CD4-positive, alpha-beta T cell treated with Interleukin-17A for 4 hours (primary cell): Measurements from ENCODE around the gene GCHFR.

Source experiments
- DNase-seq: peaks from one replicate; pipeline ENCODE4 v3.0.0-alpha.2; 2020; ENCODE audit warnings: mixed read lengths

GCHFR gene

DNA sequence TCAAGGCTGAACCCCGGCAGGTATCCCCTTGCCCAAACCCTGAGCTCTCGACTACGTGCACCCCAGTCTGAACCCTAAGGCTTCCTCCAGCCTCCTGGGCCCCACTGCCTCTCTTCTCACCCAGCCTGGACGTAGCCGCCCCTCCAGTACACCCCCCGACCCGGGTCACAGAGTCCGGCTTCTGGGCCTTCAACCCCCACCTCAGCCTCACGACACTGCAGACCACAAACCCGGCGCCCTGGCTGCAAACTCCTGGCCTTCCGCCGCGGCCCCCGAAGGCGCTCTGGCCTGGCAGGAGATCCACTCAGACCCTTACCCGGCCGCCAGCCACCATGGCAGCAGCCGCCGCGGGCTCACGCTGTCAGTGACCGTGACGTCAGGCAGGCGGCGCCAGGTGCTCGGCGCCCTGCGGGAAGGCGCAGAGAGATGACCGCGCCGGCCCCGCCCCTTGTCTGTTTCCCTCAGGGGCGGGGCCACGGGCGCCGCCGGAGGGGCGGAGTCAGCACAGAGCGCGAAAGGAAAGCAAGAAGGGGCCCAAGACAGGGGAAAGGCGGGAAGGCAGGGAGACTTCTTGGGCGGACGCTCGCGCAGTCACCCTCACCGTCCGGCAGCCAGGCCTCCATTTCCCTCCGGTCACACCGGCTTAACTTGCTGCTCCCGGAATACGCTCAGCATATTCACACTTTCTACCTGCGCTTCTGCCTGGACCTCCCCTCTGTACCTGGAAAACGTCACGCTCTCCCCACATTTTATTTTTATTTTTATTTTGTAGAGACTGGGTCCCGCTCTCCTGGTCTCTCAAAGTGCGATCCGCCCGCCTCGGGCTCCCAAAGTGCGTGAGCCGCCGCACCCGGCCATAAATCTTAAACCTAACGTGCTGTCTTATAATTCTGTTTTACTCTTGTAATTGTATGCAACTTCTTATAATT lies 8.7 kb upstream of the GCHFR start, which contains the start of gene RMDN3:
Gene RMDN3, minus strand, starts transcription at position 372 of the 929 bp plus-strand sequence. CDS start 471 bp downstream, outside the sequence.
- peak; percentile 95 for DNase-seq

DNA sequence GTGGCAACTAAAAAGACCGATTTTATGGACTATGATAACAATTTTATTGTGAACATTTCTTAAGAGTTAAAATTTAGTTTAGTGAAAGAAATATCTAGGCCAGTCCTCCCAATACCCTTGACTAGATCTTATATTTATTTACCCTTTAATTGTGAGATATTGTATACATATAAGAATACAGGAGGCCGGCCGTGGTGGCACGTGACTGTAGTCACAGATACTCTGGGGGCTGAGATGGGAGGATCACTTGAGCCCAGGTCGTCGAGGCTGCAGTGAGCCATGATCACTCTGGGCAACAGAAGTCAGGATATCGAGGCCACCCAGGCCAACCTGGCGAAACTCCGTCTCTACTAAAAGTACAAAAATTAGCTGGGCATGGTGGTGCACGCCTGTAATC lies 8.1 kb upstream of the GCHFR start:
- DNase-seq: no peak

DNA sequence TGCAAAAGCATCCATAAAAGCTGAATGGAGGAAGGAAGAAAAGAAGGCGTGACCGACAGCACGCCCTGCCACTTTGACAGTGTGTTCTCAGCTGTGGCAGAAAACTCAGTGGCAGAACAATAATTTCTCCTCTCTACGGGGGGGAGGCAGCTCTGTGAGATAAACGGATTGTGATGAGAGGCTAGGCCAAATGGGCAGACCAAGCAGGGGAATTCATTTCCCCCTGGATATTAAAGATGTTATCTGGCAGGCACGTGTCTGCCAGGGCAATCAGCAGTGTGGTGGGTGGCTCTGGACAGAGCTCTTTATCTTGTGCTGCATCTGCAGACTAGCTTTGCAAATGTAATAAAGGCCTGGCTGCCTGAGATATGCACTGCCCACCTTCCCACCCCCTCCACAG lies 6.9 kb upstream of the GCHFR start:
- no peak for DNase-seq

DNA sequence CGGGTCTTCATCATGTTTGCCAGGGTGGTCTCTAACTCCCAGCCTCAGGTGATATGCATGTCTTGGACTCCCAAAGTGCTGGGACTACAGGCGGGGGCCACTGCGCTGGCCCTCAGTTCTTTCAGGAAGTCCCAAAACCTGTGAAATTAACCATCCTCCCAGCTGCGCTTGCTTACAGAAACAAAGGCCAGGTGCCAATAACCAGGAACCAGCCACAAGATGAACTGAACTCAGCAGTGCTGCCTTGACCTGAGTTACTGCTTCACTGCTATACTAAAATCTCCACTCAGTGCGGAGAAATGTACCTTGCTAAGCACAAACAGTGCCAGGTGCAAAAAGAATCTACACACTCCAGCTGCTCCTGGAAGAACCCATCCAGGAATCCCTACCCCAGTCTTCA lies 3.9 kb upstream of the GCHFR start:
- DNase-seq: no peak

DNA sequence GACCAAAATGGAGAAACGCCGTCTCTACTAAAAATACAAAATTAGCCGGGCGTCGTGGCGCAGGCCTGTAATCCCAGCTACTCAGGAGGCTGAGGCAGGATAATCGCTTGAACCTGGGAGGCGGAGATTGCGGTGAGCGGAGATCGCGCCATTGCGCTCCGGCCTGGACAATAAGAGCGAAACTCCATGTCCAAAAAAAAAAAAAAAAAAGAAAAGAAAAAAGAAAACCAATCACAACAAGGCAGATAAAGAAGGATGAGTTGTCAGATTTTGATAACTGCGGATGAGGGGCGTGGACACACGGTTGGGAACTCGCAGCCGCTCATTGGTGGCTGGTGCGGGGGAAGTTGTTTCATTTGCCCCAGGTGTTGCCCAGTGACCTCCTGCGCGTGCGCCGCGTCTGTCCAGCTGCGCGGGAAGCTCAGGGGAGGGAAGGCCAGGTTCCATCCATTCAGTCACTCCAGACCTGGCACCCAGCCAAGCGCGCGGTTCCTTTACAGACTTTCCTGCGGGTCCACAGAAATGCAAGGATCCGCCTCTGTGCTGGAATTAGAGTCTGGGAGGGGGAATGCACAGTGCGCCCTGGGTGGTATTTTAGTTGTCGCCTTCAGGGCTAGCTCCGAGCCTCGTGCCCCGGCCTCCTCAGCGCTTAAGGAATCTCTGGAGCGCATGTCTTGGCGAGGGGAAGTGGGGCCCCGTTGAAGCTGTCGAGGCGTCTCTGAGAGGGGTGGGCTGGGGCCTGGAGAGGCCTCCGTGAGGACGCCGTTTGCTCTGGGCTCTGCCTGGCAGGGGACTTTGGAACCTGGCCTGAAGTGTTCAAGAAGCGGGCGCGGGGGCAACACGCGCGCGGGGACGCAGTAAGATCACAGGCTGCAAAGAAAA lies 708 bp upstream of the GCHFR start:
- peak; percentile 56 for DNase-seq

DNA sequence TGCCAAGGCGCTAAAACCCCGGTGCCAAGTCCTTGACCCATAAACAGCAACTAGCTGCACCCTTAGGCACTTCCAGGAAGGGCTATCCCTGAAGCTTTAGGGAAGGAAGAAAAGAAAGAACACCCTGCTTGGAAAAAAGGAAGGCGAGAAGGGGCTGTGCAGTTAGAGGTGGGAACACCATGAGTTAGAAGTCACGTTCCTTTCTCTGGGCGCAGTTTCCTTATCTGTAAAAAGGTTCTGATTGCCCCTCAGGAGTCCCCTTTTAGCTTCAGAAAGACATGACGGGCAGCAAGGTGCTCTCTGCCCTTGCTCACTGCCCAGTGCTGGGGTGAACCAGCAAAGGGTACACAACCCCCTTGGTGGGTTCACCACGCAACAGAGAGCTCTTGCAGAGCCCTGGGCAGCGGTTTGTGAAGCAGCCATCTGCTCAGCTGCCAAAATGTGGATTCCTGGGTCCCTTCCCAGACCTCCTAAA lies 798 bp downstream of the GCHFR start:
- no peak for DNase-seq

DNA sequence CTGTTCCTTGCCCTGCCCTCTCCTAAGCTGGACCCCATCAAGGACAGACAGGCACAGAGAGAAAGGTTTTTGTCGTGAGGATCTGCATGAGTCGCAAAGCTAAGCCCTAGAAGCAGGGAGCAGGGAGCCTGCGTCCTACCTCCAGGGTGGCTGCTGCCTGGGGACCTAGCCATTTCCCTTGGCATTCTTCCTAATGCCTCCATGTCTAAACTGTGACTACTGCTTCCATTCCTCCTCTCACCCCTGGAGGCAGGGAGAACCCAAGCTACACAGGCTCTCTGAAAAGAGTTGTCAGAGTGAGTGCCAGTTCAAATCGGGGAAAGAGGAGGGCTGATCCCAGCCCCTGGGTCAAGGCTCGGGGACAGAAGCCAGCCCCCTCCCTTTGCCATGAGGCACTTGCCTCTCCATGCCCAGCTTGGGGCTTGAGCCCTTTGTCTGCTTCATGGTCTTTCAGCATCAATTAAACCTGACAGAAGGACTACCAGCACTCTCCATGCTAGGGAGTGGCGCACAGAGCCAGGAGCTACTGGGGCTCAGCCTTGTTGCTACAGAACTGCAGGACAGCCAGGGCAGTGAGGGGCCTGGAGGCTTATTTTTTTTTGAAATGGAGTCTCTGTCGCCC lies 2.4 kb downstream of the GCHFR start:
- DNase-seq: no peak

DNA sequence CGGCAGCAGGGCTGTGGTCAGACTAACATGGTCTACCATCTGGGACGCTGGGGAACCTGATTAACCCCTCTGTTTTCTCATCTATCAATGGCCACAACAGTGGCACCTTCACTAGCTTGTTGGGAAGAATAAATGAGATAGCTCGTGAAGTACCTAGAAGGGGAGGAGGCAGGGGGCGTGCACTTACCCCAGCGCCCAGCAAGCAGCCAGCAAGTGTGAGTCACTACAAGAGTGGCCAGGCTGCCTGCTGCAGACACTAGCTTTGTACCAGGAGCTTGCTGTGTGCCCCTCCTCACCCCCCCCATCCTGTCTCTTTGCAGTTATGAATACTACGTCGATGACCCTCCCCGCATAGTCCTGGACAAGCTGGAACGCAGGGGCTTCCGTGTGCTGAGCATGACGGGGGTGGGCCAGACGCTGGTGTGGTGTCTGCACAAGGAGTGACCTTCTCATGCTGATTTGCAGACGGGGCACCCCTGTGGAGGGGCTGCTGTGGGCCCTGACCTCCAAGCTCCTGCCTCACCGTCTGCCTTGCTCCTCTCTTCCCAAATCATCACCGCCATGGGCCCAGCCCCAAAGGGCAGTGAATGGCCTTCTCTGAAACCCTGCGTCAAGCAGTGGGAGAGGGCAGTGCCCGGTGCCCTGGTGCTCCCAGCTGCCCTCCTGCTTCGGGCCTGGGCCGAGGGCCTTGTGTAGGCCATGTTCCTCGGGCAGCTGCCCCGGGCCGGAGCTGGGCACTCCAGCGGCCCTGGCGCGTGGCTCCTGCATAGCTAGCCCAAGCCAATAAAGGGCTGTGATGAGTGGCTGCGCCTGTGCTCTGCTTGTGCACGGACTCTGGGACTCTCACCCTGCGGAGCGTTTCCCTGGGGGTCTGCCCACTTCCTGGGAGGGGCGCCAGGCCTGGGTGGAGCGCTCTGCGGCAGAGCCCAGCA lies 3.3 kb downstream of the GCHFR start:
- peak; percentile 27 for DNase-seq

DNA sequence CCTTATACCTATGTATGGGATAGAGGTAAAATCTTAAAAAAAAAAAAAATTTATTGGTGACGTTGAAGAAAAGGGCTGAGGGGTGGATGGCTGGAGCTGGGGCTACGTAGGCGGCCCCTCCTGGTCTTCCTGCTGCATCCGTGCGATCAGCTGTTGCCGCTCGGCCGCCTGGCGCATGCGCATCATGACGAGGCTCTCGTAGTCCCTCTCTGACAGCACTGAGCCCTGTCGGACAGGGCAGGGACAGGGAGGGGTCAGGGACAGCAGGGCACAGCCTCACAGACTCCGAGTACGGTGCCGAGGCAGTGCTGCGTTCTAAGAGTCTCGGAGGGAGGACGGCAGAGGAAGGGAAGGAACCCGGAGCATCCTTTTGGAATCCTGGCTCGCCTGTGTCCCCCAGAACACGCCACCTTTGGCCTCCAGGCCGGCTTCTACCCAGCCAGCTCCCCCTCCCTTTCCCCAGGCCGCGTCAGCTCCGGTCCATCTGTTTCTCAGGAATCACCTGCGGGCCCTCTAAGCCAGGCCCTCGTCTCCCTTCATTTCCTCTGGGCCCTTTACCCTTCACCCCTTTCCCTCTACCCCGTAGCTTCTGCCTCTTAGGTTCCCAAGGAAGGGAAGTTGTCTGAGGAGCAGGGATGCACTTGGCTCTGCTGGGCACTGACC lies 4.1 kb downstream of the GCHFR start:
- DNase-seq: no peak

DNA sequence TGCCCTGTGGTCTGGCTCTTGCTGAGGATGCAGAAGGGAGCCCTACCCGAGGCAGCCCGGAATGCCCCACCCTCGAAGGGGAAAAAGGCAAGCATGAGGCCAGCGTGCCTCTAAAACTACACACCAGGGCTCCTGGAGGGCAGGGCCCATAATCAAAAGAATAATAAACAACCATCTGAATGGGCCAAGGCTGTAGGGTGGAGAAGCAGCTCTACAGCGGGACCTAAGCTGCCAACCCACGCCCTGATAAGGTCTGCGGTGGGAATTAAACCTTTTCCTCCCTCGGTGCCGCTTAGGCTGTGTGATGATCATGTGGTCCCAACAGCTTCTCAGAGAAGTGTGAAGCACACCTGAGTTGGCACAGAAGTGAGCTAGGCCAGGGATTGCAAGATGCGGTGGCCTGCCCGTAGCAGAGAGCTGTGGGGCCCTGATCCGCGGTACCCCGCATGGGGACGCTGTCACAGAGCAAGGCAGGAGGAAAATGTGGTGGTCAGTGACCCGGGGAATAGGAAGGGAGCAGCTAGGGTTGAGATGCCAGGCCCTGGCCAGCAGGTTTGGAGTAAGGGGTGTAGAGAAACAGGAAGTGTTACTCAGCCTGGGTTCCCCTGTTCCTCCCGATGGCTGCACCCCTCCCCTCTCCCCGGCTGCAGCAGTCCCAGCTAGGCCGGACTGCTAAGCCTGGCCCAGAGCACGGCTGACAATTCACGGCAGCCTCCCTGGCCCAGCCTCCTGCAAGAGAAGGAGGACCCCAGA lies 4.8 kb downstream of the GCHFR start:
- peak; percentile 38 for DNase-seq

DNA sequence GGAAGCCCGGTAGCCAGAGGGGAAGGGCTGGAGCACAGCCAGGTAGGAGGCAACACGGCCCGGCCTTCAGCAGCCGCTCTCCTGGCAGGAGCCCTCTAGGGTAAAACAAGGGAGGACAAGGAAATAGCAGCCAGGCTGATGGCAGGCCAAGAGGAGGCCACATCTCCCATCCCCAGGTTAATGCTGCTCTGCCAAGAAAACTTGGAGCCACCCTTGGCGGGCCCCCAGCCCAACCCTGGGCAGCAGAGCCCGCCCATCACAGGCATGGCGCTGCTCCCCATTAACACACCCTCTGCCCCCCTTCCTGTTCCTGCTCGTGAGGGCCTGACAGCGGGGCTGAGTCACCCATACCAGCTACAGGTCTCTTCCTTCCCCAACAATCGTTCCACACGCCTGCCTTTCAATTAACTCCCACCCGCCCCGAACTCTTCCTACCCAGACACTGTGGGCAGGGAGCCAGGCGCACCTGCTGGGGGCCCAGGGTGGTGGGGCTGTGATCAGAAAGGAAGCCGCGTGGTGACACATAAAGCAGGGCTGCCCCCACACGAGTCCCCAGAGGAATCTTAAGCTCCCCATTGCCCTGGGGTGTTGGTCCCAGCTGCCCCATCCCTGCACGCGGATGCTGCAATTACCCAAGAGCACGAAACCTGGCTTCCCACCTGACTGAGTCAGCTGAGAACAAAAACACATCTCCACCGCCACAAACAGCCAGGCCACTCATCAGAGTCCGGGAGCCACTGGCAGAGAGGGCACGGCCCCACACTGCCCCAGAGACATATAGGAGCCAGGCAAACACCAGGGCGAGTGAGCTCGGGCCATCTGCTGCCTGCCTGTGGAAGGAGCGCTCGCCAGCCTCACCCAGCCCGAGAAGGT lies 5.6 kb downstream of the GCHFR start, which contains the start of gene C15orf62:
Gene C15orf62, plus strand, starts transcription at position 707 of the 873 bp plus-strand sequence. CDS start 516 bp downstream, outside the sequence.
- DNase-seq: peak; percentile 87

DNA sequence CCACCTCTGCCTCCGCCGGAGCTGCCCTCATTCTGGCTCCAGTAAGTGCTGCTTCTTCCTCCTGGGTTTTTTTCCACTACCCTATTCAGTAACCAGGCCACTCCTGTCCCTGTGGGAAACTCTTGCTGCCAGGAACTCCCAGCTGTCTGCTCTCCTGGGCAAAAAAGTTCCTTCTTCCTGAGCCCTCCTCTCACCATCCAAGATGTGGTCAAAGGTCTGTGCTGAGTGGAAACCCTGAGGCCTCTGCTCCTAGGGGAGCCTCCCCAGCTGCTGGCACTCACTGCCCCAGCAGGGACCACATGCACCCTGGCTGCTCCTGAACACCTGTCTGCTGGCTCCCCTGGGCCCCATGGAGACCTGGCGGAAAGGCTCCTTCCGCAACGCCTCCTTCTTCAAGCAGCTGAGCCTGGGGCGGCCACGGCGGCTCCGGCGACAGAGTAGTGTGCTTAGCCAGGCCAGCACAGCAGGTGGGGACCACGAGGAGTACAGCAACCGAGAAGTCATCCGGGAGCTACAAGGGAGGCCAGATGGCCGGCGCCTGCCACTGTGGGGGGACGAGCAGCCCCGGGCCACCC lies 6.4 kb downstream of the GCHFR start:
- no peak for DNase-seq

DNA sequence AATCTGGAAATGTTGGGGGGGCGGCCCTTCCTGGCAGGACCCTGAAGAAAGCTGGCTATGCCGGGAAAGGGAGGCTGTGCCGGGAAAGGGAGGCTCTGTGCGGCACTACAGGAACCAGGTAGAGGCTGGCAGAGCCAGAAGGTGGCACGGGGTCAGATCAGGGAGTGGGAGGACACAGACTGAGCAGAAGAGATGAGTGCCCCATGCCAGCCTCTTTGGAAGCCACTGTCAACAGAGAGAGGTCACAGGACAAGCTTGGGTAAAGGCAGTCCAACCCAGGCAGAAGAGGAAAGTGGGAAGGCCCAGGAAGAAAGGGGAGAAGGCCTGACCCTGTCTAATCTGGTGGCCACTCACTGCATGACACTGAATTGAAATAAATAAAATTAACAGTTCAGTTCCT lies 7.4 kb downstream of the GCHFR start:
- DNase-seq: no peak

DNA sequence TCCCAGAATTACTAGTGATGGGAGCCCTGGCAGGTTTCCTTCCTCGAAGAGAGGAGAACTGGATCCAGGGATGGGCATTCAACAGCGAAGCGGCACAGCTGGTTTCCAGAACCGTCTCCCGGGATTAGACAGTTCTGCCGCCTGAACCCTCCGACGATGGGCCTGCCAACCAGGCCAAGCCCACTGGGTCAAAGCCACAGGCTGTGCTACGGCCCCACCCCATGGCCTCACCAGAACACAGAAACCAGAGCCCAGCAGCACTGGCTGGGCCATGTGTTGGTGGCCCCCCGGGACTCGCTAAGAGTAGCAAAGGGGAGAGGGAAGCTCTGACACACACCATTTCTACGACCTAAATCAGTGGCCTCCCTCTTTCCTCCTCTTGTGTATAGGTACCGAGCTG lies 8.1 kb downstream of the GCHFR start:
- DNase-seq: no peak

DNA sequence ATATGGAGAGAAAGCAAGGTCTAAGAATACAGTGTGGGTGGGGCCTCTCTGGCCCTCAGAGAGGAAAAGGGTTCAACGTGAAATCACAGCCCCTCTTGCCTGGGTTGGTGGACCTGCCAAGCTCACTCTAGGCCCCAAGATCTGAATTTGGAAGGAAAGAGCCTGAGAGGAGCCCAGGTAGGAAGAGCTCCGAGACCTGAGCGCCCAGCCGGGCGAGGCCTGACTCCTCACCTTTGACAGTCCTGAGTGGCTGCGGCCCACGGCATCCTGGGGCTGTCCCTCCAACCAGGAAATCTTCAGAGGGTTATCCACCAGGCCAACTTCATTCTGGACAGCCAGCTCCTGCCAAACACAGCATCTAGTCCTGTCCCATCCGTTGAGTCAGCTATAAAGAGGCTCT lies 9.6 kb downstream of the GCHFR start:
- DNase-seq: no peak

DNA sequence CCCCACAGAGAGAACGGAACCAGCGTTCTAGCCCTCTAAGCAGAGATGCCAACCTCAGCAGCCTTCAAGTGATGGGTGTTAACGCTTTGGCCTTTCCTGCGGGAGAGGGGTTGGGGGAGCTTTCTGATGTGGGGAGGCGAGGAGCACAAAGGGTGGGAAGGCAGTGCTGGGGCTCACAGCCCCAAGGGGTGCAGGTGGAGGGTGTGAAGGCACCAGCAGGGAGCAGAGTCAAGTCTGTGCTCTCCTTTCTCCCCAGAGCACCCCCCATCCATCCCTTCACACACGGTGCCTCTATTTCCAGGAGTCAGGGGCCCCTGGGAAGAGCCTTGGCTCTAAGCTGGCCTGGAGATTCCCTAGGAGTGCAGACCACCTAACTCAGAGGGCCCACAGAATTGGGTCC lies 10.0 kb downstream of the GCHFR start:
- no peak for DNase-seq

DNA sequence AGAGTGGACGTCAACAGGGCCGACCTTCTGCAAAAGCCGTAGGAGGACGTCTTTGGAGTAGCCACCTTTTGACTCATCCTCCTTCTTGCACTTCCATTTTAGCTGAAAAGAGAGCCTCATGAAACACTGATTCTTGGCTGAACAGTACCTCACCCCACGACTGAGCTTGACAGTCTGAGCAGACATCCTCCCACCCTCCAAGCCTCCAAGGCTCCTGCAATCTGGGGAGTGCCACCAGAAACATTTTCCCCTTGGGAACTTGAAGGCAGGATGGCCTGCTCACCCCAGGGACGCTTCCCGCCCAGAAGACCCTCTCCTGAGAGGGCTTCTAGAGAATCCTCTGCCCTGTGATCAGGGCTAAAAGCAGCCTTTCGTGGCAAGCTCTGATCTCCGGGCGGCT lies 11.1 kb downstream of the GCHFR start:
- DNase-seq: no peak

DNA sequence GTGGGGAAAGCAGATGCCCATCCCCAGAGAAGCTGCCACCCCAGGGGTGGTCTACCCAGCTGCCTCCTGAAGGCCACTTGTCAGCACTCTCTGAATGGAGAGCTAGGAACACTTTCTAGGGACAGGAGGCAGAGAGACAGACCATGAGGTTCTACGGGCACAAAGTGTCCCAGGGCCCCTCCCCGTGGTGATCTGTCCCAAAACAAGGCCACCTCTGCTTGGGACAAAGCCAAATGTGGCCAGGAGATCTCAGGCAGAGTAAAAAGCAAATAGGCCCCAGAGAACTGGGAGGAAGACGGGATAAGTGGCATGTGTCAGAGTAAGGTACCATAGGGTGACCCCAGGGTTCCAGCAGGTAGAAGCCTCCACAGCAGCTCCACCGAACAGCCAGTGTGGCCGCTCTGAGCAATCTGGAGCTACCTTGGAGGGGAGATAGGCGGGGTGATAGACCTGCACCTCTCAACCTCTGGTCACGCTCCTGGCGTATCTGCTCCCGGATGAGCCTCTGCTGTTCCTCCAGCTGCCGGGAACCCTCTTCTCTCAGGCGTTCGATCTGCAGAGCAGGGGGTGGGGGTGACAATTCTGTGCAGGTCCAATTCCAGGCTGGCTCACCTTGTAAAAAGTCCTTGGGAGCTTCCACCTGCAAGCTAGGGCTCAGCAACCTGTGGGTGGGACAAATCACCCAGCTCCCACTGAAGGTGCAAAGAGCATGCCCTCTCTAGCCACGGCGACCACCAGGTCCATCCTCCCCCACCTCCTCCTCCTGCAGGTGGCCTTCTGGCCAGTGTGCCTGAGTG lies 12.1 kb downstream of the GCHFR start:
- no peak for DNase-seq
